ENCODE data around the gene RANBP3.

Gene RANBP3

GRCh38 chr19:5985098-5985783 is 7.3 kb upstream of the RANBP3 start:
- no peak for DNase-seq (ENCODE audit: insufficient read length, low spot score)

GRCh38 chr19:5984600-5984999 is 6.7 kb upstream of the RANBP3 start:
- DNase-seq (ENCODE audit: insufficient read length, low spot score) (no peak), FAIRE-seq (no peak)
- no peak for TF ChIP-seq CTCF (IDR thresholded peaks at IDR 0.05; ENCODE audit: insufficient read depth, missing control alignments)

More at GRCh38 chr19:5985098-5985783, 7.3 kb upstream of the RANBP3 start:
- no peak for TF ChIP-seq CTCF (IDR thresholded peaks at IDR 0.05; ENCODE audit: insufficient read depth, missing control alignments)
- FAIRE-seq: no peak

GRCh38 chr19:5983367-5983955 is 5.5 kb upstream of the RANBP3 start:
- DNase-seq (ENCODE audit: insufficient read length, low spot score): no peak
- FAIRE-seq: no peak

GRCh38 chr19:5978606-5979552 is 939 bp upstream of the RANBP3 start:
- FAIRE-seq (no peak), DNase-seq (ENCODE audit: insufficient read length, low spot score) (no peak)
- TF ChIP-seq CTCF (IDR thresholded peaks at IDR 0.05; ENCODE audit: insufficient read depth, missing control alignments): no peak

More at GRCh38 chr19:5983367-5983955, 5.5 kb upstream of the RANBP3 start:
- TF ChIP-seq CTCF (IDR thresholded peaks at IDR 0.05; ENCODE audit: insufficient read depth, missing control alignments): no peak

- DNase-seq (ENCODE audit: insufficient read length, low spot score) (no peak), FAIRE-seq (no peak)
- TF ChIP-seq CTCF (IDR thresholded peaks at IDR 0.05; ENCODE audit: insufficient read depth, missing control alignments): no peak
Observed at GRCh38 chr19:5977222-5977784, 637 bp downstream of the RANBP3 start.

GRCh38 chr19:5976768-5977167 is 1.2 kb downstream of the RANBP3 start:
- DNase-seq (ENCODE audit: insufficient read length, low spot score) (no peak), FAIRE-seq (no peak)
- TF ChIP-seq CTCF (IDR thresholded peaks at IDR 0.05; ENCODE audit: insufficient read depth, missing control alignments): no peak

All from D721Med (cell line).